RPMI8226 (cell line): ENCODE results near the gene SP140.
"Not testable (repeated sequence)": the region's sequence is repeated elsewhere in the genome, so short reads cannot be mapped to it uniquely, and the experiment has no call there.

ENCODE experiments used
- DNase-seq: peaks from one replicate; pipeline ENCODE4 v3.0.0-alpha.2; 2015

SP140 gene

DNA sequence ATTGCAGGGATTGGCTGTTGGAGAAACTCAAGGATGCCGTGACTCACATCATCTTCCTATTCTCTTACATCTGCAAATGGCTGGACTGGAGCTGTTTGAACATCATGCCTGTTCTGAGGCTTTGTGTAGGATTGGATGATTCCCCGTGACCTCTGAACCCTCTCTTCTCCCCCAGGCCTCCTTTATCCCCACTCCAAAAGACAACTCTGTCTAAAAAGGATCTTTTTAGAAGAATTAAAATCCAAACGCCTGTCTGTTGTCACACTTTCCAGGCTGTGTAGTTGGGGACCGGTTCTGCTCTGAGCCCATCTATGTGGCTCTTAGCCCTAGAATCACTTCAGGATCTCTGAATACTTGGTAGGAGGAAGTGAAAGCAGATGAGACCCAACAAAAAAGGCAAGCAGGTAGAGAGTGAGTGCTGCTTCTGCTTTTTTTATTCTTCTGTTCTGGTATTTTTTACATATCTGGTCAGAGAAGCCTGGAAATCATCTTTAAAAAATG, 565 bp downstream of the SP140 start:
- DNase-seq, result peak; percentile 64

DNA sequence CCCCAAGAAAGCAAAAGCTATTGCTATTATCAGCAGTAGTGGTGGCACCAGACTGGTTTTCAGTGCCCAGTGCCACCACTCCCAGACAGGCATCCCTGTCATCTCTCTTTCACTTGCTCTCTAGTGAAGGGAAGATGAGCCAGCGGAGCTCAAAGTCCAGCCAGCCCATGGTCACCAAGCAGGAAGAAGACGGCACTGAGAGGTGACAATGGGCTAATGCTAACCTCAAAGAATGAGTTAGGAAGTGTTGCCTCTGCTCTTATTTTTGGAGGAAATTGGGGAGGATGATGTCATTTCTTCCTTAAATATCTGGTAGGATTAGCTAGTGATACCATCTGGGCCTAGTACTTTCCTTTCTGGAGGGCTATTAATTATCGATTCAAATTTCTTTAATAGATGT, 1.7 kb downstream of the SP140 start:
- DNase-seq, result no peak

DNA sequence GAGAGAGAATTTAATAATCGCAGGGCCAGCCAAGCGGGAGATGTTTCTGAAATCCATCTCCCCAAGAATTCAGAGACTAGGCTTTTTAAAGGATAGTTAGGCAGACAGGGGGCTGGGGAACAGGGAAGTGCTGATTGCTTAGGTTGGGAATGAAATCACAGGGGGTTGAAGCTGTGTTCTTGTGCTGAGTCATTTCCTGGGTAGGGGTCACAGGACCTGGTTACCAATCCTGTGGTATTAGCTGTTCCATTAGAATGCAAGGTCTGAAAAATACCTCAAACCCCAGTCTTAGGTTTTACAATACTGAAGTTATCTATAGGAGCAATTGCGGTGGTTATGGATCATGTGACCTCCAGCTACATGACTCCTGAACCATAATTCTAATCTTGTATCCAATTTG, 4.6 kb downstream of the SP140 start:
- no peak for DNase-seq

GRCh38 chr2:230230496-230231200, 5.1 kb downstream of the SP140 start:
- no peak for DNase-seq

- no peak for DNase-seq
These were observed 5.7 kb downstream of the SP140 start for GRCh38 chr2:230231251-230231650.

GRCh38 chr2:230234122-230234722, 8.7 kb downstream of the SP140 start:
- DNase-seq, result no peak

GRCh38 chr2:230234845-230235244, 9.3 kb downstream of the SP140 start:
- DNase-seq, result no peak

DNA sequence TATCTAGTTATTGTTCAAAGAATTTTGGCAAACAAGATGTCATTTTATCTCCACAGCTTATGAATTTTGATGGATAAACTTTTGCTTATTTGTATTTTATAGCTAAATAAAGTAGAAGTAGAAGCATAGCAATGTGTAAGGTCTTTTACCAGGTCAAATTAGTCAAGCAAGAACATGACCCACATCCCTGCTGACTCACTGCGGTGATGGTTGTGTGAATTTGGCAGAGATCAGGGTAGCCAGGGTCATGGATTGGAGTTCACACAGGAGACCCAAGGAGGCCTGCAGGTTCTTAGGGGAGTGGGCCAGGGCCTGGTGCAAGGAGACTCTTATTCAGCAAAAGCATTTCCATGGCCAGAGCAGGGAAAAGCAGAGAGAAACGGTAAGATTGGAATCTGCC, 18.7 kb downstream of the SP140 start:
- DNase-seq, result no peak

DNA sequence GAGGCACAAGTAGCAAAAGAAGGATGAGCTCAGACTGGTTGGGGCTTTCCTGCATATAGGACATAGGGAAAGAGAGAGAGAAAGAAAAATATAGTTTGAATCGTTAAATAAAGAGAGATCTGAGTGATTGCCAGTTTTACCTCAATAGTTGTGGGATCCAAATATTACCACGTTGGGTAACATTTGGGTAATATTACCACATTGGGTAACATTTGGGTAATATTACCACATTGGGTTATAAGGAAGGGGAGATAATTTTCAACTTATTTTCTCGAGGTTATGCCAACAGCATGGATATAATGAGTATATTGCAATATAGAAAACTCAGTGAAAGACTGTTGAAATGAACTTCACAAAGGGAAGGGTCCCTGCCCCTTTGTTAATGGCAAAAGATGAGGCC, 20.7 kb downstream of the SP140 start:
- no peak for DNase-seq

DNA sequence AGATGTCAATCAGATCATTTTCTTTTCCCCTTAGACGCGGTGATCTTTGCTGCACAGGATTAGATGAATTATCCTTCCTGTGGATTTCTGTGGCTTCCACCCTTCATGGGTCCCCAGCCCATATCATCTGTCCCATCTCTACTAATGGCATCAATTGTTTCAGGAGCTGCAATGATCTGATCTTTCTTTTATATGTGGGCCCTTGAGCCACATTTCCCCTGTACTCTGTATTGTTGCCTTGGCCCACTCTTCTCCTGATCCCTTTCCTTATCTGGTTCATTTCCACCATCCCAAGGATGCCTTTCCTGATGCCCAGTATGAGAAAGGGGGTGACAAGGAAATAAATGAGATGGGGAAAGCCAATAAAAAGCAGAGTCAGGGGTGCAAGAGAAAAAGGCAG, 24.7 kb downstream of the SP140 start:
- no peak for DNase-seq

GRCh38 chr2:230254152-230254881, 28.8 kb downstream of the SP140 start:
- no peak for DNase-seq

- DNase-seq, result no peak
These were observed 31.3 kb downstream of the SP140 start for GRCh38 chr2:230256733-230257332.

DNA sequence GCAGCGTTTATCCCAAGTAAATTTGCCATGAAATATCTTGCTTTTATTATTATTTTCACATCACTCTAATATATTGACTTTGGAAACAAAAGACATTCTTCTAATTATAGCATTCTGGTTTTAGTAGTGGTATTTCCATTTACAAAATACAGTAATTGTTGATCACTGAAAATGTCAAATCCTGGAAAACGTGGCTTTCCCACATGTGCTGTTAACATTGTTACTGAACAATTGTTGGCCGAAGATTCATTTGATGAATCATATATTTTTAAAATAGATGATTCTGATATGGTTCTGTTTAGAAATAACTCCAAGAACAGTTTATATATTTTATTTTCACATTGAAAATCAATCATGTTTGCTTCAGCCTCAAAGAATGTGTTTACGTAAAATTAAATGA, 32.9 kb downstream of the SP140 start:
- no peak for DNase-seq

- no peak for DNase-seq
These were observed 36.7 kb downstream of the SP140 start for GRCh38 chr2:230262246-230262645.

- not testable (repeated sequence) for DNase-seq
These were observed 39.4 kb downstream of the SP140 start for GRCh38 chr2:230264945-230265344.

GRCh38 chr2:230266638-230267037, 41.1 kb downstream of the SP140 start:
- DNase-seq, result no peak

DNA sequence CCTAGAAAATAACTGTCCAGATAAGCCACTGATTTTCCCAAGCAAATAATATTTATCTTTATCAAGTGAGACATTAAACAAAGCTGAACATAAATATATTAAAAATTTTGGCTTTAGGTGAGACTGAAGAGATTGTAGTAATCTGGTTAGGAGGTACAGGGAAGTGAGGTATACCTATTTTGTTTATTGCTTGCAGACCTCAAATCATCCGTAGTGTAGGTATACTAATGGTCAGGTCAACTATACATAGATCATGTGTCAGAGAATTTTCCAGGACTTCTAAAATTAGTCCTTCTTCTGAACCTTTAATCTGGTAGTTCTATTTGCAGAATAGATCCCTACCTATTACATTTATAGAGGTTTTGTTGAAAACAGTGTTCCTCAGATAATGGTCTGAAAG, 41.5 kb downstream of the SP140 start:
- no peak for DNase-seq

- no peak for DNase-seq
These were observed 42.0 kb downstream of the SP140 start for GRCh38 chr2:230267556-230267955.

DNA sequence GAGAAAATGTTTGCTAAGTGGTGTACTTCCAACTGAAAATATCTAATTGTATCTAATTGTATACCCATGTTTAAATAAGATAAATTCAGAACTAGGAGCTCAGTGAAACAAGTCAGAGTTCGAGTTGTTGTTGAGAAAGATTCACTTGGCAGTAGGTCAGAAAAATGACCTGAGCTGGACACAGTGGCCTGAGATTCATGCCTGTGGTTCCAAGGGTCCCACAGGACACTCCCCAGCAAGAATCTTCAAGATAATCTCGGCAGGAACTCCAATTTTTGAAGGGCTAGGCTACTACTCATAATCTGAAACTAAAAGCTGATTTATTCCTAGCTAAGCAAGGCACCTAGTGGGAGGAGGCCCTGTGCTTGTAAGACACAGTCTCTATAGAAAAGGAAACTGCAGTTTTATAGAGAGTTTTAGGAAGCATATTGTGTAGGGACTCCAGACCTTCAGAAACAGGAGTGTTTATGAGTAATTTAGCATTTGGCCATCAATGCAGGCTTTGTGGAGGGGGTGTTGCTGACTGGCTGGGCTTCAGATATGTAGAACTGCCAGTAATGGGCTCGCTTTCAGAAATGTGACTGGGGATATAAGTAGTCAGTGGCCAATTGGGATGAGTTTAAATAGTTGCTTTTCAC, 43.2 kb downstream of the SP140 start:
- no peak for DNase-seq

DNA sequence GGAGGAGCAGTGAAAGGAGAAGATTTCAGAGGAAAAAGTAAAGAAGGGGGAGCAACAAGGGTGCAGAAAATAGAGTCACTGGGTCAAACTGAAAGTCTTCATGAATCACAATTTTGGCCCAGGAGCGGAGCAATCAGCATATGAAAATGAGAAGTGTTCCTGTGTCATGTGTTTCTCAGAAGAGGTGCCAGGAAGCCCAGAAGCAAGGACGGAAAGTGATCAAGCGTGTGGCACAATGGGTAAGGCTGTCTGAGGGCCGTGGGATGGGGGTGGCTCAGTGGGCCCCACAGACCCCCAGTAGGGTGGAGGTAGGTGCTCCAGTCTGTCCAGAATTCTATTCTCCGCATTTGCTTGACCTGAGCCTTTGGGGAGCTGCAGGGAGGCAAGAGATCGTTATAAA, 44.2 kb downstream of the SP140 start:
- no peak for DNase-seq

DNA sequence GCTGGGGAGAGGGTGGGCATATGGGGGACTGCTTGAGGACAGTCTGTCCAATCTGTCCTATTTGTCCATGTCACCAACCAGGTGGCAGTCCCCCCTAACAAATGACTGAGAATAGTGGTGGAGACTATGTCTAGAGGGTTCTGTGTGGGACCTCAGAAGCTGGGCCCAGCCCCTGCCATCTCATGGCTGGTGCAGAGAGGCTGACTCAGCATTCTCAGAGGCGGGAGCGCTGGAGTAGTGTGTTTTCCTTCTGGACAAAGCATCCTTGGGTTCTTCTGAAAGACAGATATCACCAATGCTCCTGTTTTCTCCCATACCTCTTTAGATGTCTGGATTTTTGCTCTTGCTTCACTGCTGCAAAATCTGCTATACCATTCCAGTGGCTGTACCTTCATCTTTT, 57.4 kb downstream of the SP140 start:
- DNase-seq, result no peak

DNA sequence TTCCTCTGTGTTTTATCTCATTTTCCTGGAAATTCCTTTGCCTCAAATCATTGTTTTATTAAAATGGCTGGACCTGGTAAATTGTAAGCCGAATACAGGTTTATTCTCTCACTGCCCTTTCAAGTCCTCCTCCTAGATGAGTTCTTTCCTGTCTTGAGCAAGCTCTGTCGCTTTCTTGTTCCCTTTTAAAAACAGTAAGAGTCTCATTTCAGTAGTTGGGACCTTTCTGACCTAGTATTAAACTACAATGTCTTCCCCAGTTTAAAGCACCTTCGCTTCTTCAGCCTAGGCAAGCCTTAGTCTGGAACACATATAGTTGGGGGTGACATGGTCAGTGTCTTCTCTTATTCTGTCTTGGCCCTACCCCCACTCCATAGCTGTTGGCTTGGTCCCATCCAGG, 60.5 kb downstream of the SP140 start:
- no peak for DNase-seq

DNA sequence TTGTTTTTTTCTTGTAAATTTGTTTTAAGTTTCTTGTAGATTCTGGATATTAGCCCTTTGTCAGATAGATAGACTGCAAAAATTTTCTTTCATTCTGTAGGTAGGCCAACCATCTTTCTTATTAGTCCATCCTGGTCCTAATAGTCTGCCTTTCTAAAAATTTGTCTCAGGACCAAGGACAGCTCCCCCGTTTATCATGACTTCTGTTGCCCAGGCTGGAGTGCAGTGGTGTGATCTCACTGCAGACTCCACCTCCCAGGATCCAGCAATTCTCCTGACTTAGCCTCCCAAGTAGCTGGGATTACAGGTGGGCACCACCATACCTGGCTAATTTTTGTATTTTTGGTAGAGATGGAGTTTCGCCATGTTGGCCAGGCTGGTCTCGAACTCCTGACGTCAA, 63.8 kb downstream of the SP140 start:
- DNase-seq, result peak; percentile 23
